Suprapubic skin (tissue), 3 donors: ENCODE data around the gene CA12.

Source experiments
- POLR2A ChIP-seq, 2 donors: fragments of 450-650 bp; IDR thresholded peaks; one replicate each; pipeline ENCODE4 v1.6.1; 2017; ENCODE audit warnings: antibody characterized with exemption in 2 of 2, mild to moderate bottlenecking in 2 of 2, moderate library complexity in 2 of 2
- TF ChIP-seq, protein P1 (sequence below), 2 donors: fragments of 200-600 bp in 1 of 2; fragments of 450-650 bp in 1 of 2; sonication (generic) in 1 of 2; IDR thresholded peaks; one replicate each; pipeline ENCODE4 v1.5.1; 2016 to 2019; ENCODE audit warnings: antibody characterized with exemption in 2 of 2, mild to moderate bottlenecking in 1 of 2, moderate library complexity in 1 of 2

DNA sequence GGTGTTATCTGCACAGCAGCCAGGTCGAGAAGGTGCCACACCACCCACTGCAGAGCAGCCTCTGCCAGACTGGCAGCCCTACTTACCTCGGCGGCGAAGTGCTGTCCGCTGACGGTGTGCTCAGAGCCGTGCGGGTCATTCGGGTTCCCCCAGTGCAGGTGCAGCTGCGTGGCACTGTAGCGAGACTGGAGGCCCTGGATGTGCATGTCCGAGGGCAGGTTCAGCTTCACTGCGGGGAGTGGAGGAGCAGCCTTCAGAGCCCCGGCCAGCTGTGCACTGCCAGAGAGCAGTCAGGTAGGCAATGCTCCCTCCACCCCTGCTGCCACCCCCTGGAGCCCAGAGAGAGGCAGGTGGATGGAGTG is 36.3 kb downstream of the CA12 start:
- no peak for TF ChIP-seq POLR2A (IDR thresholded peaks at IDR 0.05)
- TF ChIP-seq, protein P1, sequence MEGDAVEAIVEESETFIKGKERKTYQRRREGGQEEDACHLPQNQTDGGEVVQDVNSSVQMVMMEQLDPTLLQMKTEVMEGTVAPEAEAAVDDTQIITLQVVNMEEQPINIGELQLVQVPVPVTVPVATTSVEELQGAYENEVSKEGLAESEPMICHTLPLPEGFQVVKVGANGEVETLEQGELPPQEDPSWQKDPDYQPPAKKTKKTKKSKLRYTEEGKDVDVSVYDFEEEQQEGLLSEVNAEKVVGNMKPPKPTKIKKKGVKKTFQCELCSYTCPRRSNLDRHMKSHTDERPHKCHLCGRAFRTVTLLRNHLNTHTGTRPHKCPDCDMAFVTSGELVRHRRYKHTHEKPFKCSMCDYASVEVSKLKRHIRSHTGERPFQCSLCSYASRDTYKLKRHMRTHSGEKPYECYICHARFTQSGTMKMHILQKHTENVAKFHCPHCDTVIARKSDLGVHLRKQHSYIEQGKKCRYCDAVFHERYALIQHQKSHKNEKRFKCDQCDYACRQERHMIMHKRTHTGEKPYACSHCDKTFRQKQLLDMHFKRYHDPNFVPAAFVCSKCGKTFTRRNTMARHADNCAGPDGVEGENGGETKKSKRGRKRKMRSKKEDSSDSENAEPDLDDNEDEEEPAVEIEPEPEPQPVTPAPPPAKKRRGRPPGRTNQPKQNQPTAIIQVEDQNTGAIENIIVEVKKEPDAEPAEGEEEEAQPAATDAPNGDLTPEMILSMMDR (IDR thresholded peaks at IDR 0.05), result no peak
